GM12872 (cell line): ENCODE results near the gene TYMP.

ENCODE experiments used
- TF ChIP-seq, protein P1 (sequence below): IDR thresholded peaks from 3 replicates; pipeline ENCODE4 v1.5.1; 2011; ENCODE audit warnings: low read depth, mild to moderate bottlenecking, low read length, moderate library complexity; ENCODE audit not compliant: insufficient read depth

TYMP gene

DNA sequence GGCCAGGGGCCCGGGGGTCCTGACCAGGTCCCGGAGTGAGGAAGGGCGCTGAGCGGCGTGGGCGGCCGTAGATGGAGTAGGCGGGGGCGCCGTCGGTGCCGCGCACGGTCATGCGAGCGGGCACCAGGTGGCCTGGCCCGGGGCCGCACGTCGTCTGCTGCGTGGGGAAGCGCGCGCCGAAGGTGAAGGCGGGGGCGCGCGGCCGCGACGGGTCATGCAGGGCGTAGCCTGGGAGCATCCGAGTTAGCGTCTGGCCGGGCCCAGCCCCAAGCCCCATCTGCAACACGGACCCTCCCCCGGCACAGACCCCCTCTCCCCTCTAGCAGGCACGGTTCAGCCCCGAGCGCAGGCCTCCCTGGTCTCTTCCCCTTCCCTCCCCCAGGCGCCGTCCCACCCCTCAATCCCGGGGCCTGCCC, 1.7 kb upstream of the TYMP start:
- TF ChIP-seq, protein P1, sequence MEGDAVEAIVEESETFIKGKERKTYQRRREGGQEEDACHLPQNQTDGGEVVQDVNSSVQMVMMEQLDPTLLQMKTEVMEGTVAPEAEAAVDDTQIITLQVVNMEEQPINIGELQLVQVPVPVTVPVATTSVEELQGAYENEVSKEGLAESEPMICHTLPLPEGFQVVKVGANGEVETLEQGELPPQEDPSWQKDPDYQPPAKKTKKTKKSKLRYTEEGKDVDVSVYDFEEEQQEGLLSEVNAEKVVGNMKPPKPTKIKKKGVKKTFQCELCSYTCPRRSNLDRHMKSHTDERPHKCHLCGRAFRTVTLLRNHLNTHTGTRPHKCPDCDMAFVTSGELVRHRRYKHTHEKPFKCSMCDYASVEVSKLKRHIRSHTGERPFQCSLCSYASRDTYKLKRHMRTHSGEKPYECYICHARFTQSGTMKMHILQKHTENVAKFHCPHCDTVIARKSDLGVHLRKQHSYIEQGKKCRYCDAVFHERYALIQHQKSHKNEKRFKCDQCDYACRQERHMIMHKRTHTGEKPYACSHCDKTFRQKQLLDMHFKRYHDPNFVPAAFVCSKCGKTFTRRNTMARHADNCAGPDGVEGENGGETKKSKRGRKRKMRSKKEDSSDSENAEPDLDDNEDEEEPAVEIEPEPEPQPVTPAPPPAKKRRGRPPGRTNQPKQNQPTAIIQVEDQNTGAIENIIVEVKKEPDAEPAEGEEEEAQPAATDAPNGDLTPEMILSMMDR: no peak

DNA sequence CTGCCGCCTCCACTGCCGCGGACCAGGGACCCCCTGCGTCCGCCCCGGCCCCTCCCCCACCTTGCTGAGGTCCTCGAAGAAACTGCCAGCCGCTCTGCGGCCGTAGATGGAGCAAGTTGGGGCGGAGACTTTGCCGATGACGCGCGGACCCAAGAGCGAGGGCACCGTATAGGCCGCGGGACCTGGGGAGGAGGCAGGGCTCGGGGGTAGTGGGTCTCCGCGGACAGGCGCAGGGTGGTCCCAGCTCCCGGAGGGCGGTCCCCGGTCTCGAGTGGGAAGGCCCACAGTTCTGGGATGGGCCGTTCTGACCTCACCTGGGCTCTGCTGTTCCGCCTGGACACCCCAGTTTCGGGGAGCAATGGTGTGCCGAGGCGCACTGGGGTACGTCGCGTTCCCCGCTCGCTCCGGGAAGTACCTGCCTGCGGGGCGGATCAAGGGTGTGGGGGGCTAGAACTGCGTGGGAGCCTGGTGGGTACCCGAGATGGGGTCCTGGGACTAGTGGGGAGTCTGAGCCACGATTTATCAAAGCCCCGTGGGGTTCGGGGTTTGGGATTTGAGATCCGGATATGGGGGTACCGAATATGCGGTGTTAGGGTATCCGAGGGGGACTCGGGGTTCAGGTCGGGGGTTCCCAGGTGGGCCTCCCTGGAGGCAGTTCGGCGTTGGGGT, 1.2 kb upstream of the TYMP start:
- TF ChIP-seq, protein P1: no peak

DNA sequence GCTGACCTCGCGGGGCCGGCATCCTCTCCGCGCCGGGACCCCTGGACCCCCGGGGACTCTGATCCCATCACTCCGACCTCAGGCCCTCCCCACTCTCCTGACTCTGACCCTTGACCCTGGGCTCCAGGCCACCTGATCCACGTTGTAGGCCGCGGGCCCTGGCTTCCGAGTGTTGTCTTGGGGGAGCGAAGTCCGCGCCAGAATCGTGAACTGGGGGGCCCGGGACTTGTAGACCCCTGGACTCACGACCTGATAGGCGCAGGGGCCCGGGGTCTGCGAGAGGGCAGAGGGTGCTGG, 716 bp upstream of the TYMP start:
- TF ChIP-seq, protein P1: no peak

DNA sequence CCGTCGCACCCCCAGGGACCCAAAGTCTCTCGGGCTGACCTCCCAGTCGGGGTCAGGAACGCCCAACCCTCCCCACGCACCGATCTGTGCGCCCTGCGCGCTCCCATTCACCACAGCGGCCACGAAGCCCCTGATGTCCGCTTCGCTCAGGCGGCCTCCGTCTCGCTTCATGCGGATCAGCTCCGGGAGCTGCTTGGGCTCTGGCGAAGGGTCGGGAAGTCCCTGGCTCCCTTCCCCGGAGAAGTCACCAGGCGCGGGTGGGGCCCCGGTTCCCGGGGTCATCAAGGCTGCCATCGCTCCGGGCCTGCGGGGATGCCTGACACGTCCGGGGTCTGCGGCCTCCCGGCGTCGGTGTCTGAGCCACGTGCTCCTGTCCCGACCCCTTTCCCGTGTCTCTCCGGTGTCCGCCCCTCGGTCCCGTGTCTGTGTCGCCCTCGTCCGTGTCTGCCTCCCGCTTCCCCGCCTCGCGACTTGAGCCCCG, 356 bp downstream of the TYMP start:
- TF ChIP-seq, protein P1: no peak

DNA sequence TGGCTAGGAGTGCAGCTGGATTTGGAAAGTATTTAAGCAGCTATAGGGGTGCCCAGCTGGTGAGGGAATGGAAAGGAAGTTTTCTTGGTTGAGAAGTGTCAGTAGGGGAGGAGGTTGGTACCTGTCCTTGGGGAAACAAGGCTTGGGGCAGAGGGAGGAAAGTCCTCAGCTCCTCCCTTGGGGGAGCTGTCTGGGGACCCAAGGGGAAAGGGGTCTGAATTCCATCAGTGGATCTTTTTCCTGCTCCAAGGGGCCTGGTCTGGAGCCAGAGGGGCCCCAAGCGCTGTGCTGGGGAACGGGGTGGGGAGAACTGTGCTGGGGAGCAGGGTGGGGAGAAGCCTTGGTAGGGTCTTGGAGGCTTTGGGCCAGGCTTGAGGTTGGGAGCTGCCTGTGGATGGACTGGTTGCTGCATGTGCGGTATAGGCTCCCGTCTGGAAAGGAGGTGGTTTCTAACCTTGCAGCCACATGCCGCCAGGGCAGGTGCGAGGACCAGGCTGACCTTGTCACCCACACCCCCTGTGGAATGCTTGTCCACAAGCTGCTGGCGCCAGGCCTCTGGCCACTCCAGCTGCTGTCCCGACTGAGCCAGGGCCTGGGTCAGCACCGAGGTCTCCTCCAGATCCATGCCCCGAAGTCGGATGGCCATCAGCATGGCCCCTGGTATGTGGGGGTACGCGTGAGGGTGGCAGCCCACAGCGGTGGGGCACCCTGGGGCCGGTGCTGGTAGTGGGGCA, 963 bp downstream of the TYMP start:
- TF ChIP-seq, protein P1: no peak

DNA sequence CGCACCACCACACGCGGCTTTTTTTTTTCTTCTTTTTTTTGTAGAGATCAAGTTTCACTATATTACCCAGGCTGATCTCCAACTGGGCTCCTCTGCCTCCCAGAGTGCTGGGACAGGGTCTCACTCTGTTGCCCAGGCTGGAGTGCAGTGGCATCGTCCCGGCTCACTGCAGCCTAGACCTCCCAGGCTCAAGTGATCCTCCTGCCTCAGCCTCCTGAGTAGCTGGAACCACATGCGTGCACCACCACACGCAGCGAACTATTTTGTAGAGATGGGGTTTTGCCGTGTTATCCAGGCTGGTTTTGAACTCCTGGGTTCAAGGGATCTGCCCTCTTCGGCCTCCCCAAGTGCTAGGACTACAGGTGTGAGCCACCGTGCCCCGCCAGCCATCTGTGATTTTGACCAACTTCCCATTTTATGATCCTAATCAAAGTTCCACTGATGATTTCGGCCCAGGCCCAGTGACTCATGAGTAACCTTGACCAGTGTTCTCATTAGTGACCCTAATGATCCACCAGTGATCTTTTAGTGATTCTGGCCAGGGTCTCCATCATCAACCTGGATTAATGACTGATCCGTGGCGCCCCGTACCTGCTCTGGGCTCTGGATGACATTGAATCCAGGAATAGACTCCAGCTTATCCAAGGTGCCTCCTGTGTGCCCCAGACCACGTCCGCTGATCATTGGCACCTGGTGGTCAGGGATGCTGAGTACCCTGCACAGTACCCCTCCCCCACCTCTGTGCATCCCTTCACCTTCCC, 1.7 kb downstream of the TYMP start:
- TF ChIP-seq, protein P1: no peak
